Non-pigmented ciliary epithelial cell (primary cell): ENCODE measurements around the gene ABHD17A.
A peak's percentile ranks its signal among the peaks of the same experiment; 100 is the strongest.

Experiments used
- DNase-seq: peaks from one replicate; pipeline ENCODE4 v3.0.0-alpha.2; 2010; ENCODE audit warnings: low read depth

Gene ABHD17A

DNA sequence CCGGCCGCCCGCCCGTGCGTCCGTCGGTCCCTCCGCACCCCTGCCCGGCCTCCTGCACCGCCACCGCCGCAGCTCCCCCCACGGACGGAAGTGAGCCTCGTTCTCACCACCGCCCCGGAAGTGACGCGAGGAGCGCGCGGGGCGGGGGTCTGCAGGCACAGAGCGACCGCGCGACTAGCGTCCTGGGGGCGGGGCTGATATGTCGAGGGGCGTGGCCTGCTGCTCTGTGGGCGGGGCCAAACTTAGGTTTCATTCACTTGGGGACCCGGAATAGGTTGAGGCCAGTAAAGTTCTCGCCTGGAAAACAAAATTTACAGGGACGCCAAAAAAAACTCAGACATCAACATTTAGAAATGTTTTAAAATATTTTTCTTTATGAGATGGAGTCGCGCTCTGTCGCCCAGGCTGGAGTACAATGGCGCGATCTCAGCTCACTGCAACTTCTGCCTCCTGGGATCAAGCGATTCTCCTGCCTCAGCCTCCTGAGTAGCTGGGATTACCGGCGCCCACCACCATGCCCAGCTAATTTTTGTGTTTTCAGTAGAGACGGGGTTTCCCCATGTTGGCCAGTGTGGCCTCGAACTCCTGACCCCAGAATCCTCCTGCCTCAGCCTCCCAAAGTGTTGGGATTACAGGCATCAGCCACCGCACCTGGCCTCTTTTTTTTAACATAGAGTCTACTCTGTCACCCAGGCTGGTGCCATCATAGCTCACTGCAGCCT, at the start of gene ABHD17A:
ABHD17A (minus strand) TSS at position 99 of the 722 bp plus-strand sequence. CDS start 3,930 bp downstream, outside the sequence.
- peak; percentile 53 for DNase-seq

DNA sequence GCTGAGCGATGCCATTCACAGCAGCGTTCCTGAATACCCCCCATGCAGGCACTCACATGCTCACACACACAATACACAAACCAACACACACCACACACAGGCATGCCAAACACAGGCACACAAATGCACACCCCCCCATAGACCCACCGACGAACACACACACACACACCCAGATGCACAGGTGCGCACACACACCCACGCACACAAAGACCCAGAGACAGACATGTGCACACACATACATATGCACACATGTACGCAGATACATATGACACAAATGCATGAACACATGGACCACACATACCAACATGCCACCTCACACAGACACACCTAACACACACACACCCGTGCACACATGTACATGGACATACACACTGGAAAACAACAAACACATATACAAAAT, 48.6 kb upstream of the ABHD17A start:
- no peak for DNase-seq

DNA sequence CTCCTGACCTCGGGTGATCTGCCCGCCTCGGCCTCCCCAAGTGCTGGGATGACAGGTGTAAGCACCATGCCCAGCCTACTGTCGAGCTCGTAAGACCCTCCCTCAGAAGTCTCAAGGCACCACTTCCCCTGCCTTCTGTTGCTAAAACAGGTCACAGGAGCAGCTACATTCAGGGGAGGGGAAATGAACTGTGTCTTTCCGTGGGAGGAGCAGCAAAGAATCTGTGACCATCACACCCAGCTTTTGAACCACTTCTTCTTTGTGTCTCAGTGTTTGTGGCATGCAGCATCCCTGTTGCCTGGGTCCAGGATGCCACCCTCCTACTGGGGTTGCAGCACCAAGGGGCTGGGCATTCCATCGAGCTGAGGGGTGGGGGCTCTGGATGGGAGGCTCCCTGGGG, 47.9 kb upstream of the ABHD17A start:
- DNase-seq, result no peak

GRCh38 chr19:1932395-1932794, 47.1 kb upstream of the ABHD17A start:
- no peak for DNase-seq

DNA sequence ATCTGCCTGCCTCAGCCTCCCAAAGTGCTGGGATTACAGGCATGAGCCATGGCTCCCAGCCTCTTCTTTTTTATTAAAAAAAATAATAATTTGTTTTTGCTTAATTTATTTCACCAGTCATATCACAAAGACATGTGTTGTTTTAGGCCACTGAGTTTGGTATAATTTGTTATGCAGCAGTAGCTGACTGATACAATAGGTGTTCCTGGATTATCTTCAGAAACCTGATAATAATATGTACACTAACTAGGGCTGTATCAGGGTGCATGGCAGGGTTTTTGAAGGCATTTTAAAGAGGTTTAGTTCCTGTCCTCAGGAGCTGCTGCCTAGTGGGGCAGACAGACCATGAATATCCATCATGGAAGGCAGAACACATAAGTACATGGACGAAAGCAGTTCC, 46.1 kb upstream of the ABHD17A start:
- no peak for DNase-seq

GRCh38 chr19:1929021-1929742, 43.9 kb upstream of the ABHD17A start:
- DNase-seq, result no peak

- DNase-seq, result no peak
Measured at GRCh38 chr19:1925544-1925943, 40.2 kb upstream of the ABHD17A start.

DNA sequence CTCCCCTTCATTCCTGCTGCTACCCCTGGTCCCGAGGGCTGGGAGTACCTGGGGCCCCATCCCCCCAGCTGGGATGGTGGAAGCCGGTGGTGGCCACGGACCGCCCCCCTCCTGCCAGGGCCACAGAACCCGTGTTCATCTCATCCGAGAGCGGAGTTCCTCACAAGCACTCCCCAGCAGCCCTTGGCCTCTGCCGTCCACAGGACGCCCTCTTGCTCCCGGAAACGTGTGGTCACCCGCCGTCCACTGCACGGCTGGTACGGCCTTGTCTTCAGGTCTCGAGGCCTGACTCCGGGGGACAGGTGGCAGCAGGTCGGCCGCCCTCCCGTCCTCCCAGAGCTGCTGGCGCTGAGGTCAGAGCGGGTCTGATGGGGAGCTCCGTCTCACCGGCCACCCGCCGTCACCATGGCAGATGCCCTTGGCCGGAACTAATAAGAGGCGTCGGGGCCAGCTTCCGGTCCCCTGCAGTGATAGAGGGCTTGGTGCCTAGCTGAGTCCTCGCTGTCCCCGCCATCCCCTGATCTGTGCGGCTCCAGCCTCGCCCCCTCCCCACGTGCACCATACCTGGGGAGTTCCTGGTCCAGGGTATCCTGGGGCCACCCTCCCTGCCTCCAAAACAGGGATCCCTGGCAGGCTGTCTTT, 39.1 kb upstream of the ABHD17A start:
- no peak for DNase-seq

DNA sequence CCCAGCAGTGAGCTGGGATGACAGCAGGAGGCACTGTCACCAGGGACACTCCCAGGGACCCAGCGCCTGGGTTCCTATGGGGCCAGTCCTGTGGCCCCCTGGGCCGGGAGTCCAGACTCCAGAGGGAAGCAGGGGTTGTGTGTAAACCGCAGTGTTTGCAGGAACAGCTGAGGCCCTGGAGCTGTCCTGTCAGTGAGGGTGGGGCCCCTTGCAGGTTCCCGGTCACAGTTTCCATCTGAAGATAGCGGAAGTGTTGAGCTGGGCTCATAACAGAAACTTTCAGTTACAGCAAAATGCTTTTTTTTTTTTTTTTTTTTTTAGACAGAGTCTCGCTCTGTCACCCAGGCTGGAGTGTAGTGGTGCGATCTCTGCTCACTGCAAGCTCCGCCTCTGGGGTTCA, 38.0 kb upstream of the ABHD17A start:
- DNase-seq, result no peak

DNA sequence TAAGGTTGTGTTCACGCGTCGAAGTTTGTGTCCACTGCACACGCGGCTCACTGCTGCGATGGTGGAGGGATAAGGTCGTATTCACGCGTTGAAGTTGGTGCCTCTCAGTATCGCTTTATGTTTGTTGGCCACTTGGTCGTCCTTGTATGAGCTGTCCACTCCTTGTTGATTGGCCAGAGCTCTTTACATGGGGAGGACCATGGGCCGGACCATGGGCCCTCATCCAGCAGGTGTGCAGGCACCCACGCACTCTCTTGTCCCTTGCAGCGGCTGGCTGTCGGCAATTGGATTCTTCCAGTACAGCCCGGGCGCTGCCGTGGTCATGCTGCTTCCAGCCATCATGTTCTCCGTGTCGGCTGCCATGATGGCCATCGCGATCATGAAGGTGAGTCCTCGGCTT, 37.5 kb upstream of the ABHD17A start:
- no peak for DNase-seq

GRCh38 chr19:1921825-1922224, 36.5 kb upstream of the ABHD17A start:
- DNase-seq, result no peak

GRCh38 chr19:1921326-1921725, 36.0 kb upstream of the ABHD17A start:
- DNase-seq, result no peak

DNA sequence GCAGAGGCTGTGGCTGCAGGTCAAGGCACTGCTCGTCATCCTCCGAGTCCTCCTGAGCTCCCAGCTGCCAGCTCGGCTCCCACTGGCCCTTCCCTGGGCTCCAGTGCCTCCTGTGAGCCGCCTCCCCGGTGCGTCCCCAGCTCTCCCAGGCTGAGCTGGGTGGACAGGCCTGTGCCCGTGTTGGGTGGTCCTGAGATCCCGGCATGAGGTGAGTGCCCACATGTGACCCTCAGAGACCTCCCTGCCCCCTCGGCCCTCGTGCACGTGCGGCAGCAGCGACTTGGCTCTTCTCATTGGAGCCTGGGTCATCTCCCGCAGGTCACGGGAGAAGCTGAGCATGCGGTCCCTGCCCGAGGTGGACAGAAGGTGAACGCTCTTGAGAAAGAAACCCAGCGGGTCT, 35.3 kb upstream of the ABHD17A start:
- DNase-seq, result no peak

GRCh38 chr19:1918975-1919374, 33.7 kb upstream of the ABHD17A start:
- no peak for DNase-seq

GRCh38 chr19:1917926-1918325, 32.6 kb upstream of the ABHD17A start:
- no peak for DNase-seq

DNA sequence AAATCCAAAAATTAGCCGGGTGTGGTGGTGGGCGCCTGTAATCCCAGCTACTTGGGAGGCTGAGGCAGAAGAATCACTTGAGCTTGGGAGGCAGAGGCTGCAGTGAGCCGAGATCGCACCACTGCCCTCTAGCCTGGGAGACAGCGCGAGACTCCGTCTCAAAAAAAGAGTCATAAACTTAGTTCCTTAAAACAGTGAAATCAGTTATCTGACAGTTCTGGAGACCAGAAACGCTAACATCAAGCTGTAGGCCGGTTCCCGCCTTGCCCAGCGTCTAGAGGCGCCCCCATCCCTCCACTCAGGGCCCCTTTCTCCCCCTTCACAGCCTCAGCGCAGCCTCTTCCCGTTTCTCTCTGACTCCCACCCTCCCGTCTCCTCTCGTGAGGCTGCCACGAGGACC, 31.9 kb upstream of the ABHD17A start:
- no peak for DNase-seq

- DNase-seq, result no peak
Measured at GRCh38 chr19:1914826-1915341, 29.6 kb upstream of the ABHD17A start.

GRCh38 chr19:1913781-1914577, 28.7 kb upstream of the ABHD17A start:
- DNase-seq, result no peak

DNA sequence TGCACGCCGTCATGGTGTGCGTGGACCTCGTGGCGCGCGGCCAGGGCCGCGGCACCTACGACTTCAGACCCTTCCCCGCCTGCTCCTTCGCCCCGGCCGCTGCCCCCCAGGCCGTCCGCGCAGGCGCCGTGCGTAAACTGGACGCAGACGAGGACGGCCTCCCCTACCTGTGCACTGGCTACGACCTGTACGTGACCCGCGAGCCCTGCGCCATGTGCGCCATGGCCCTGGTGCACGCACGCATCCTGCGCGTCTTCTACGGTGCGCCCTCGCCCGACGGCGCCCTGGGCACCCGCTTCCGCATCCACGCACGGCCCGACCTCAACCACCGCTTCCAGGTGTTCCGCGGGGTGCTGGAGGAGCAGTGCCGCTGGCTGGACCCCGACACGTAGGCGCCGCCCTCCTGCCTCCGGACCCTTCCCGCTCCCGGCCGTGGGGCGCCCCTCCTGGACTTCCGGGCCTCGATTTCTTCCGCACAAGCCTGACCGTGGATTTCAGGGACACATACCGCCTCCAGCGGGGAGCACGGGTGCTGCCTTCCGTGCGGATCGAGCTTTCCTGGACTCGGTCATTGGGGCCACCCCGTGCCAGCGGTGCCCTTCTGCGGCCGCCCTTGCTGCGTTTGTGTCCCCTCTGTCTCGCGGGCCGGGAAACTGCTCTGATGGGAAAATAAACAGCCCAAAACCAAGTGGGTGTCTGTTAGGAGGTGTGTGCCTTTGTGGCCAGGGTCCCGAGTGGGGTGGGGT, 27.6 kb upstream of the ABHD17A start:
- DNase-seq, result no peak

DNA sequence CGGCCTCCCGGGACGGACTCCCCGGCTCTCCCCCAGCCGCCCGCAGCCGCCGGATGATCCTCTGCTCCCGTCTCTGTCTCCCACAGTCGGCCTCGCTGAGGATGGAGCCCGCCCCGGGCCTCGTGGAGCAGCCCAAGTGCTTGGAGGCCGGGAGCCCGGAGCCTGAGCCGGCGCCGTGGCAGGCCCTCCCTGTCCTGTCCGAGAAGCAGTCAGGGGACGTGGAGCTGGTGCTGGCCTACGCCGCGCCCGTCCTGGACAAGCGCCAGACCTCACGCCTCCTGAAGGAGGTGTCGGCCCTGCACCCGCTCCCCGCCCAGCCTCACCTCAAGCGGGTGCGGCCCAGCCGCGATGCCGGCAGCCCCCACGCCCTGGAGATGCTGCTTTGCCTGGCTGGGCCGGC, 26.7 kb upstream of the ABHD17A start:
- no peak for DNase-seq

GRCh38 chr19:1911098-1911497, 25.8 kb upstream of the ABHD17A start:
- DNase-seq, result no peak
